T-helper 2 cell (primary cell): ENCODE data around the gene GLCCI1.

Experiments
- DNase-seq, 5 experiments: peaks; one replicate each; pipeline versions ENCODE4 v3.0.0 to v3.0.0-alpha.2; 2012 to 2022

GLCCI1 gene

DNA sequence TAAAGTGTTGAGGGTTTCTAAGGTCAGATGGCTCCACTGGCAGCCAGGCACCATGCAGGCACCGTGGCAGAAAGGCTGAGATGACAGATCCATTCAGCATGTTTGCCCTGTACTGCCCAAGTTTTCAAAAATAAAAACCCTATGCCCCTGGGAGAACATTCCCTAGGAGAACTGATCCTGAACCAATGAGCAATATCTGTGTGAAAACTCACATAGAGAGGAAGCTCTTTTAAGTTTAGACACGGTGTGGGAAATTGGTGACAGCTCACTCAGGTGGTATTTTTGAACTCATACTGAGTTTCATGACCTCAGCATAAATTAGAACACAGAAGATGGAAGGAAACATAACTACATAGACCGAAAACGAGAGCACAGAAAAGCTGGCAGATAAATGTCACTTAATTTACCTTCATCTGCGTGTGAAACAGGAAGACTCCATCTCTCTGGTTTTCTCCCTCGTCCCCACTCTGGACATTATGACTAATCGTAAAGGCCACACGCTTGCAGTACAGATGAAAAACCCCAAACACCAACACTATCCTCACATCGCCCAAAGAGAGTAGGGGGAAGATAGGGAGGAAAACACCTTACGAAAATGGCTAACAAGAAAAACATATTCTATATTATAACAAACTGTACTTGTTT, 165.6 kb downstream of the GLCCI1 start:
- DNase-seq = peak in 2 of 5 experiments; percentile 19 to 89

DNA sequence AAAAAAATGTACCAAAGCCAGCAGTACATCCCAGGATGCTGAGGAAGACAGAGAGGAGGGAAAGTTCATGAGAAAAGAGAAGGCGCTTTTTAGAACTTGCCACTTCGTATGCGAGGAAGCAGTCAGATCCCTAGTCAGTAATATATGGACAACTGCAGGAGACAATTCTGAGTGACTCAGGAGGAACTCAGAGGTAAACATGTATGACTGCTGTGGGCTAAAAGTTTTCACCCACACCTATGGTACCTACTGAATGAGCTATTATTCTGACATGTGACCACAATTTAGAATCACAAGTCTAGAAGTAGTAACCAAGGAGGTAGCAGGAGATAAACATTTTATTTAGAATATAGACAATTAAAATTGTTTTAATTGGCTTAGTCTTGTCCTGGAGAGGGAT, 166.8 kb downstream of the GLCCI1 start:
- DNase-seq = no peak

DNA sequence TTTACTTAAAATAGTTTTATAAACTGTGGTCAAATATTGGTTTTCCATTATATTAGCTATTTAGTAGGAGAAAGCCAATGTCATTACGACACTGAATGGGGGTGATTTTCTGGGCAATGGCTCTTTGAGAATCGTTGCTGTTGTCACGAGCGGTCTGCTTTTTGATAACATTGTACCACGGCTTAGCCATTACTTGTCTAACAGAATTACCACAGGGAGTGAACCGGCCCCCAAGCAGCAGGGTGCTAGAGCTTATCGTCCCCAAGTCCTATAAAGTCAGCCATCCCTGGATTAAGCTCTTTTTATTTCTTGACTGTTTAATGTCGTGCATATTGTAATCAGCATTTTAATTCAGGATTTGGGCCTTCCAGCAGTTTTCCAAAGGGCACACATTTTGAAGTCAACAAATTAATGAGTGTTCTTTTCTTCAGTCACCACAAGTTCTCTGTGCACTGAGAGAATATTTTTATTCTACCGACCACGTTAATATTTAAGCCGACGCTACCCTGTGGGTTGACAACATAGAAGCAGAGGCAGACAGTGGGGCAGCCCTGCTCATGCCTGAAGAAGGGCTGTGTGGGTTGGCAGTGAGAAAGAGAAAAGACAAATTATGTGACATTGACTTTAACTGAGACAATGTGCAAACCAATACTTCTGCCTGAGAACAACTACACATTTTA, 167.6 kb downstream of the GLCCI1 start:
- DNase-seq = no peak
